PC-9 (cell line): ENCODE measurements around the gene BRSK2. TPM values are rescaled to one million over a fixed set of nuclear protein-coding genes. Genes with fewer than 3 reads are reported as not detected.

ENCODE experiments used
- BruUV-seq: library from RNA; stranded (reverse); fragments of 400-500 nt; replicated peaks from 2 replicates; lab custom pipeline; 2021; lab: Mats Ljungman, UMichigan
- CTCF ChIA-PET: fragments of 300-600 bp; sonication (Branson Sonifier 250); formaldehyde crosslinking; loops from one replicate; lab custom pipeline; 2022; ENCODE audit warnings: antibody characterized with exemption; lab: Charles Lee
- POLR2A ChIA-PET: fragments of 300-600 bp; sonication (Branson Sonifier 250); formaldehyde crosslinking; loops from one replicate; lab custom pipeline; 2022; ENCODE audit warnings: antibody characterized with exemption; ENCODE audit not compliant: unreplicated experiment; lab: Charles Lee
- DNase-seq, 2 experiments: peaks; one replicate each; pipeline versions ENCODE4 v3.0.0 to v3.0.0-alpha.2; 2015 to 2022; ENCODE audit warnings: mixed read lengths in 1 of 2
- H2AFZ ChIP-seq: fragments of 200-600 bp; sonication (generic); 2 replicates; pipeline ENCODE4 v1.8.1; 2017; ENCODE audit warnings: antibody characterized with exemption
- H3F3A ChIP-seq: fragments of 200-600 bp; sonication (generic); 2 replicates; pipeline ENCODE4 v1.8.1; 2017; ENCODE audit warnings: antibody characterized with exemption, mild to moderate bottlenecking, low read depth; ENCODE audit not compliant: insufficient read depth
- H3K27ac ChIP-seq: fragments of 200-600 bp; sonication (generic); 2 replicates; pipeline ENCODE4 v1.6.1; 2016; ENCODE audit warnings: mixed run types
- H3K27me3 ChIP-seq: fragments of 200-600 bp; sonication (generic); 2 replicates; pipeline ENCODE4 v1.6.1; 2016; ENCODE audit warnings: low read depth, mixed run types; ENCODE audit not compliant: insufficient read depth
- H3K36me3 ChIP-seq: fragments of 200-600 bp; sonication (generic); 2 replicates; pipeline ENCODE4 v1.6.1; 2016; ENCODE audit warnings: low read depth, mixed run types
- H3K4me1 ChIP-seq: fragments of 200-600 bp; sonication (generic); replicated peaks from 2 replicates; pipeline ENCODE4 v1.6.1; 2016; ENCODE audit warnings: mixed run types; ENCODE audit not compliant: insufficient read depth
- H3K4me2 ChIP-seq: fragments of 200-600 bp; sonication (generic); 2 replicates; pipeline ENCODE4 v1.6.1; 2017; ENCODE audit warnings: mixed run types
- H3K4me3 ChIP-seq: fragments of 200-600 bp; sonication (generic); 2 replicates; pipeline ENCODE4 v1.6.1; 2016; ENCODE audit warnings: mixed run types
- H3K79me2 ChIP-seq: fragments of 200-600 bp; sonication (generic); 2 replicates; pipeline ENCODE4 v1.6.1; 2017; ENCODE audit warnings: low read depth, mixed run types
- H3K9me2 ChIP-seq: fragments of 200-600 bp; sonication (generic); 2 replicates; pipeline ENCODE4 v1.8.1; 2017; ENCODE audit warnings: mild to moderate bottlenecking; ENCODE audit not compliant: insufficient read depth
- H3K9me3 ChIP-seq: fragments of 200-600 bp; sonication (generic); 2 replicates; pipeline ENCODE4 v1.8.1; 2016; ENCODE audit warnings: low read depth; ENCODE audit not compliant: insufficient read depth
- H4K20me1 ChIP-seq: fragments of 200-600 bp; sonication (generic); 2 replicates; pipeline ENCODE4 v1.8.1; 2017; ENCODE audit not compliant: insufficient read depth
- CTCF ChIP-seq: fragments of 200-600 bp; sonication (generic); conservative IDR thresholded peaks from 2 replicates; pipeline ENCODE4 v1.6.1; 2017; ENCODE audit warnings: mixed run types, antibody characterized with exemption, mild to moderate bottlenecking, moderate library complexity
- EZH2 ChIP-seq: fragments of 200-600 bp; sonication (generic); IDR thresholded peaks from 2 replicates; pipeline ENCODE4 v1.8.0; 2017; ENCODE audit warnings: antibody characterized with exemption, low read depth
- intact Hi-C: fragments of 100-400 bp; cut with micrococcal nuclease; formaldehyde crosslinking; loops from one replicate; pipeline ENCODE4 v1.10.0; 2022; ENCODE audit not compliant: unreplicated experiment
- total RNA-seq: library from RNA; stranded (reverse); gene quantifications from 2 replicates; pipeline ENCODE4 v1.2.3, GENCODE V29; 2021

BRSK2 gene
- total RNA-seq, 1 experiment from 2014 or later = 2.9 TPM

GRCh38 chr11:1373536-1374214 lies 16.1 kb upstream of the BRSK2 start:
- CTCF ChIA-PET = no interaction called here
- intact Hi-C loops = no loop called here

GRCh38 chr11:1375161-1375954 lies 14.4 kb upstream of the BRSK2 start:
- Histone ChIP-seq H3K36me3 (no peaks in the 10 kb centered on the region), H3K27me3 (peaks cover 19% of the 10 kb centered on the region), H2AFZ (no peak overlapping the region), H3F3A (no peaks in the 10 kb centered on the region), H4K20me1 (no peaks in the 10 kb centered on the region), H3K27ac (no peak overlapping the region), H3K79me2 (no peaks in the 10 kb centered on the region), H3K4me2 (no peak overlapping the region), H3K4me1 (no peaks in the 10 kb centered on the region; the same call in 1 of the 2 replicates), H3K4me3 (no peak overlapping the region), H3K9me2 (no peaks in the 10 kb centered on the region), H3K9me3 (no peaks in the 10 kb centered on the region)
- no peak for TF ChIP-seq EZH2
- no peak for TF ChIP-seq CTCF
- DNase-seq = no peak
- intact Hi-C loops = no loop called here
- ChIA-PET CTCF (no interaction called here), POLR2A (no interaction called here)
- BruUV-seq = no TSS peak

More at GRCh38 chr11:1373536-1374214, 16.1 kb upstream of the BRSK2 start:
- Histone ChIP-seq H3K27ac (no peak overlapping the region), H3K4me3 (no peak overlapping the region), H3K27me3 (peaks cover 20% of the 10 kb centered on the region), H2AFZ (no peak overlapping the region), H3K36me3 (no peaks in the 10 kb centered on the region), H3F3A (no peaks in the 10 kb centered on the region), H3K4me1 (no peaks in the 10 kb centered on the region; the same call in 1 of the 2 replicates), H3K9me3 (no peaks in the 10 kb centered on the region), H3K4me2 (0 out of 2 replicates have a peak overlapping the region, but pooled peaks have one; percentile 7), H3K9me2 (no peaks in the 10 kb centered on the region), H4K20me1 (no peaks in the 10 kb centered on the region), H3K79me2 (no peaks in the 10 kb centered on the region)
- TF ChIP-seq CTCF (no peak), EZH2 (no peak)
- POLR2A ChIA-PET = no interaction called here
- DNase-seq = no peak
- no TSS peak for BruUV-seq

- Histone ChIP-seq H3K4me1 (no peaks in the 10 kb centered on the region; the same call in 1 of the 2 replicates), H3K36me3 (no peaks in the 10 kb centered on the region), H3K27ac (no peak overlapping the region), H4K20me1 (no peaks in the 10 kb centered on the region), H3F3A (no peaks in the 10 kb centered on the region), H2AFZ (no peak overlapping the region), H3K4me2 (no peak overlapping the region), H3K27me3 (peaks cover 16% of the 10 kb centered on the region), H3K9me2 (no peaks in the 10 kb centered on the region), H3K4me3 (no peak overlapping the region), H3K9me3 (no peaks in the 10 kb centered on the region), H3K79me2 (no peaks in the 10 kb centered on the region)
- TF ChIP-seq EZH2 = no peak
- TF ChIP-seq CTCF = no peak
- DNase-seq = no peak
- POLR2A ChIA-PET = no interaction called here
- BruUV-seq = no TSS peak
- intact Hi-C loops = no loop called here
- CTCF ChIA-PET = no interaction called here
Measured at GRCh38 chr11:1375955-1376258, 13.8 kb upstream of the BRSK2 start.
